CD4-positive, alpha-beta T cell treated with Interleukin-1 beta for 1 hour (primary cell): ENCODE data around the gene WDR62.
A peak's percentile ranks its signal among the peaks of the same experiment; 100 is the strongest.

Source experiments
- DNase-seq, 2 donors: peaks; one replicate each; pipeline ENCODE4 v3.0.0-alpha.2; 2020 to 2022

Gene WDR62

DNA sequence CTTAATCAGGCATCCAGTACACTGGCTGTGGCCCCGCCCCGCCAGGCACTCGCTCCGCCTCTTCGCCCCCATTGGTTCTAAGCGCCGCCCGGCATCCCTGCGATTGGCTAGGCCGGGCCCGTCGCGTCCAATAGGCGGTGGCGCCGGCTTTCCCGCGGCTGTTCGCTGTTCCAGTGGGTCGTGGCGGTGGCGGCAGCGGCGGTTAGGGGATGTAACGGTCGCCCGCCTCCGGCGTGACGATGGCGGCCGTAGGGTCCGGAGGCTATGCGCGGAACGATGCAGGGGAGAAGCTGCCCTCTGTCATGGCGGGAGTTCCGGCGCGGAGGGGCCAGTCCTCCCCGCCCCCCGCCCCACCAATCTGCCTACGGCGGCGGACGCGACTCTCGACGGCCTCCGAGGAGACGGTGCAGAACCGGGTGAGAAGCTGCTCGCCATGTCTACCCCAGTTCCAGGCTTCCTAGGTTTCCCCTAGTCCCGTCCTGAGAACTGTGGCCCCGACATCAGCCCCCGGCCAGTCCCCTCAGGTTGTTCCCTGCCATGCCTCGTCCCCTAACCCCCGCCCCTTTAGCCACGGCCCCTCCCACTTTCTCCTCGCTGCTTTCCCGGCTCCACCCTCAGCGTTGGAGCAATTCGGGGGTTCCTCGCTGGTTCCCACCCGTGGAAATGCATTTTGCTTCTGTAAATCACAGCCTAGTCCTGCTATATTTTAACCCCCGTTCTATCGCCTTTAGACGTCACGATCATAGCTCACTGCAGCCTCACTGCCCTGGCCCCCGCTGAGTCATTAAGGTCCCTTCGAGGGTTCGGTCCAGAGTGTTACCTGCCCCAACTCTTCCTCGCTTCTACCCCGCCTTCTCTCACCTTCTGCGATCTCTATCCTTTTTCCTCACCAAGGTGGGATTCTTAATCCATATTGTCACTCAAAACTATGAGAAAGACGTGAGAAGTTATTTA lies at the start of gene WDR62:
Gene WDR62, plus strand, starts transcription at position 165 of the 954 bp plus-strand sequence. Its CDS starts 75 bp downstream, at position 240.
- DNase-seq: peak; percentile 93 to 94

DNA sequence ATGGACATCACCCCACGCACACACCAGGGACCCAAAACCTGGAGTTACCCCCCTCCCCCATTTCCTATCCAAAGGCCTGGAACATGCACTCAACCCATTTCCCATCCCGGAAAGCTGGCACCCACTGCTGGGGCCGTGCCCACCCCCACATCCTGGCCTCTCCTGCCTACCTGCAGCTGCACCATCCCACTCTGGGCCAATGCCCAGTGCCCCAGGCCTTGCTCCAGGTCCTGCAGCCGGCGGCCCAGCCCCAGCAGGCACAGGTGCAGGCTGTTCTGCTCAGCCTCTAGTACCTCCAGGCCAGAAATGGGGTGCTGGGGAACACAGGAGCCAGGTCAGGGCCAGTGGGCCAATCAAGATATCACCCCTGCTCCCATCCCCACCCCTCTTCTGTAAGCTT lies 47.7 kb upstream of the WDR62 start:
- no peak for DNase-seq

DNA sequence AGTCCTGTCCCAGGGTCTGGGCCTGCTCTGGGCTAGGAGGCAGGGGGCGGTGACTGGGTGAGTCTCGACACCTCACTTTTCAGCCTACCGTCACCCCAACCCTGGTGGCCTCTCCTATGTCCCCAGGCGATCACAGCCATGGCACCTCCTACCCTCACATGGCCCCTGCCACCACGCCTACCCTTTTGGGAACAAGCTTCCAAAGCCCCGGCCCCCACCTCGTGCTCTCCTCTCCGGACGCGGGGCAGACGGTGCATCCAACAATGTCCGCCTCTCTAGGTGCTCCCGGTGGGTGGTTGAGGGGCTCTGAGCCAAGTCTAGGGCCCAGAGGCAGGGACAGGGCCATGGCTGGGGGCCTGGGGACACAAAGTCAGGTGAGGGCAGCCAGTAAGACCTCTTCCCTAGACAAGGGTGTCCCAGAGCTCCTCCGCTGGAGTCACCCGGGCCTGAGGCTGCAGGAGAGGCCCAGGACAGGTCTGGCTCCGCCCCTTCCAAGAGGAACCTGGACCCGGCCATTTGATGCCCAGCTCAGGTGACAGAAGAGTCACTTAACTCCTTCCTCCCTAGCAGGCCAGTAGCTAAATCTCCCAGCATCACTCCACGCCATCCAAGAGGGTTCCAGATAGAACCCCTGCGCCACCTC lies 46.2 kb upstream of the WDR62 start, which contains the start of gene SYNE4:
Gene SYNE4, minus strand, starts transcription at position 478 of the 643 bp plus-strand sequence. Its CDS starts 132 bp downstream, at position 346.
- no peak for DNase-seq

DNA sequence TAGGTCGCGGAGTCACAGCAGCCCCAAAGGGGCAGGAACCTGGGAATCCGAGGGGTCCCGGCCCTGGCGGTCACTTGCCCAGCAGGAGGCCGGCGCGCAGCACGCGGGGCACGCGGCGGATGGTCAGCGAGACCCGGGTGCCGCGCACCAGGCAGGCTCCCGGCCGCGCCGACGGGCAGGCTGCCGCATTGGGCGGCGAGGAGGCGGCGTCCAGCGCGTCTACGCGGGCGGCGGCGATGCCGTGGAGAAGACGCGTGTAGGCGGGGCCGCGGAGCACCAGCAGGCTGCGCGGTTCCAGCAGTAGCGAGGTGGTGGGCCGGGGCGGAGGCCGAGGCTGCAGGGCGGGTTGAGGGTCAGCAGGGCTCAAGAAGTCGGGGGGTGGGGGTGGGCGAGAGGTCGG lies 45.5 kb upstream of the WDR62 start:
- DNase-seq: peak; percentile 24 to 39

DNA sequence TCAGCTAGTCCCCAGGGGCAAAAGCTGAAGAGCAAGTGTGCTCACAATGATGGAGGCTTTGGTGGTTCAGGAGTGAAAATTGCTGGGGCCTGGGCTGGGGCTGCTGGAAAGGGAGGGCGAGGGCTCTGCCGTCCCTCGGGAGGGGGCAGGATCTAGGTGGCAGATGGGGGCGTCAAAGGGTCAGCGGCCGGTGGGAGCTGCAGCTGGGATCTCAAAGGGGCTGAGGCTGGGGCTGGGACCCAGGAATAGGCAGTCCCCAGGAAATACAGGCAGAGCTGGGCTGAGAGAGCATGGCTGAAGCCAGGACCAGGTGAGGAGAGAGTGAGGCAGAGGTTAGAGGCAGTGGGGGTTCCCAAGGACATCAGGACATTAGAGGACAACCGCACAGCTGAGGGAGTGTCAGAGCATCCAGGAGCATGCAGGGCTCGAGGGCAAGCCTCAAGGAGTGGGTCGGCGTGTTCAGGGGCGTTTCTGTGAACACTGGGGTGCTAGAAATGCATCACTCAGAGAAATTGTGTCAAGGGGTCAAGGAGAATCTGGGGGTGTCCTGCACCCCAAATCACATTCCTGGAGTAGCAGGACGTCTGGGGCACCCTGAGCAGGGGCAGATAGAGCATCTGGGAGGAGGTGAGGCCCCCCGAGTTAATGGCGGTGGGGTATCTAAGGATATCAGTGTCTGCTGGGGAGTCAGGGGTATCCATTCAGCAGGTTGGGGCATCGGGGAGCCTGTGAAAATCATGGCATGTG lies 44.9 kb upstream of the WDR62 start:
- DNase-seq: no peak

DNA sequence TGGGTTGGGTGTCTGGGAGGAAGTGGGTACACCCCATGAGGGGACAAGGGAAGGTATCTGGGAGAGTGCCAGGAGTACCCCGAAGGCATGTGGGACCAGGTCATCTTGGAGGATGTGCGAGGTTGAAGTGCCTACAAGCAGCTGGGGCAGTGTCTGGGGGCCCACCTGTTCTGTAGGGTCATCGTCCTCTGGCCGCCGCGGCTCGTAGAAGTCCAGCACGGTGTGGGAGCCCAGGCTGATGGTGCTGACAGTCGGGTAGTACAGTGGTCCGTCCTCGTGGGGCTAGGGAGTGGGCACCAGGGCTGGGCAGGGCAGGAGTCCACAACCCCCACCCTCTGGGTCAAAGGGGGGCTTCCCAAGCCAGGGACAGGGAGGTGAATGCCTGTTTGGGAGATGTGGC lies 44.3 kb upstream of the WDR62 start:
- no peak for DNase-seq

DNA sequence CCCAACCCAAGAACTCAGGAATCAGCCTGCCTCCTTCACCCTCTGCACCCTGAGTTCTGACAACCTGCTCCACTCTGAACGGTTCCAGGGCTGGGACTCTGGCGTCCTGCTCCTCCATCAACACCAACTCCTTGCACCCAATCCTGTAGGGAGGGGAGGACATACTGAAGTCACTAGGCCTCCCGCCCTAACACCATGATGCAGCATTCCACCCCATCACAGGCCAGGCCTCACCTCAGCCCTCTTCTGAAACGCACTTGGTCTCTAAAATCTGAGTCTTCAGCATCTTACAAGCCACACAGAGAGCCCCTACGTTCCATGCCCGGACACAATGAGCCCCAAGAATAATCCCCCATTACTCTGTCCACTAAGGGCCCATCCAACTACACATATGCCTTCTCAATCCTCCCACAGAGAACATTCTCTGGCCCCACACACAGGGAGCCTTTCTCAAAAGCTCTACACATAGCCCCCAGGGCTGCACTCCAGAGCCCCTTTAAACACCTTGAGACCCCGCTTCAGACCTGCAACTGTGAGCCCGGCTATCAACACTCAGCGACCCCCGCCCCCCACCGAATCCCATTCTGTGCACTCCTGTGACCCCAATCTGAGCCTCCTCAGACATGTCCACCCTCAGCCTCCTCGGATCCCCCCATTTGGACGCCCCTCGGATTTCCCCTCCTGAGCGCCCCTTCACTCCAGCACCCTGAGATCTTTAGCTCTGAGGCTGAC lies 41.3 kb upstream of the WDR62 start:
- no peak for DNase-seq

DNA sequence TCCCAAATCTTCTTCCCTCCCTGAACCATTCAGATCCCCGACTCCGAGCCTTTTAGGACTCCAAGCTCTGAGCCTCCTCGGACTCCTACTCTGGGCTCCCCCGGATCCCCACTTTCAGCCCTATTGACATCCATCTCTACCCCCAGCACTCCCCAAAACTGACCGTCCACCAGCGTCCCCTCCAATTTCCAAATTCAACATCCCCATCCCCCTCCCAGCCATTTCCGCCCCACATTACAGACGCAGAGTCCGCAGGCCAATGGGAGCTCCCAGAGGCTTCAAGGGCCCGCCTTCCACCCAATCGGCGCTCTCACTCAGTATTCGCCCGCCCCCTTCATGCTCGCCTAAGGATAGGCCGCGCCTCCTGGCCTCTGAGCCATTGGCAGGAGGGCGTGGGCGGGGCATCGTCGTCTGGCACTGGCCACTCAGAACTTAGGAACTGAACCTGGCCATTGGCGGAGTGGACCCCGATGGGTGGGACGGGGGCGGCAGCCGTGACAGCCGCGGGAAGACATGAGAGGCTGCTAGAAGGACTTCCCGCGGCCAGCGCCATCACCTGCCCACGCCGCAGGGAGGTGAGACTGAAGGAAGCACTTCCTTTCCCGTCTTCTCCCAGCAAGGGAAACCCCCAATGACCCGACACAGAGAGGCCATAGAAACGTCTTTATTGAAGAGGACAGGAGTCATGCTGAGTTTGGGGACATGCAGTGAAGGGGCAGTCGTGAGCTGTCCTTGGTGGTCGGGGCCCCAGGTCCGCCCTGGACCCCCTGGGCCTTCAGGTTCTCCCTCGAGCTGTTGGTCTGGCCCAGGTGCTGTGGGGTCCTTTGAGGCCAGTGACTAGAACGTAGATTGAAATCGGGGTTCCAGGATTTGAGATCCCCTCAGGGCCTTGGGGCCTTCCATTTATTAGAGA lies 40.4 kb upstream of the WDR62 start, which contains the start of gene ALKBH6:
Gene ALKBH6, minus strand, starts transcription at position 202 of the 913 bp plus-strand sequence. CDS start 816 bp downstream, outside the sequence.
- peak; percentile 99 for DNase-seq

DNA sequence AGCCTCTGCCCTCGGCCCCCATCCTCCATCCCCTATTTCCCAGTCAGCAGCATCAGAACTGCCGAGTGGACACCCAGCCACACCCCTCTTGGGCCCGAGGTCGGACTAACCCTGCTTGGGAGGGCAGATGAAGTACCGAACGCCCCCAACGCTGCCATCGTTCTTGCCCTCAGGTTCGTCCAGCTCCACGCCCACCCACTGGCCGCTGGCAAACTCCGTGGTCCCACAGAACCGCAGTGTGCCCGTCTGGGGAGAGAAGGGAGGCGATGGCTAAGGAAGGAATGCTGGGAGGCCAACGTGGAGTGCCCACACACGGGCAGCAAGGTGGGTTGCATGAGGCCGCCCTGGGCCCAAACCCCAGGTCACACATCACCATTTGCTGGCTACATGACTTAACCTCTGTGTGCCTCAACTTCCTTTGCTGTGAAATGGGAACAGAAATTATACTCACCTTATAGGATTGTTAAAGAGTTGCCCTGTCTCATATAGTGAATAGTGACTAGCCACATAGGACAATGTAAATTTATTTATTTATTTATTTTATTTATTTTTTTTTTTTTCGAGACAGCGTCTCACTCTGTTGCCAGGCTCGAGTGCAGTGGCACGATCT lies 35.5 kb upstream of the WDR62 start:
- DNase-seq: no peak

DNA sequence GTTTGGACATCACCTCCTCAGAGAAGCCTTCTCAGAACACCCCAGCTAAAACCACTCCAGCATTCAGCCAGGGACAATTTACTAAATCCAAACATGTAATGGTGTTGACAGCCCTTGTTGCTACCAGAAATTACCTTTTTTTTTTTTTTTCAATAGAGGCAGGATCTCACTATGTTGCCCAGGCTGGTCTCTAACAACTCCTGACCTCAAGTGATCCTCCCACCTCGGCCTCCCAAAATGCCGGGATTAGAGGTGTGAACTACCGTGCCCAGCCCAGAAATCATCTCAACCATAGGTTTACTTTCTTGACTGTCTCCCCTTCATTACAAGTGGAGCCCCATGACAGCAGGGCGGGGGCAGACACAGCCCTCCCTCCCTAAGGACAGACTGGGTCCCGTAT lies 31.3 kb upstream of the WDR62 start:
- no peak for DNase-seq

DNA sequence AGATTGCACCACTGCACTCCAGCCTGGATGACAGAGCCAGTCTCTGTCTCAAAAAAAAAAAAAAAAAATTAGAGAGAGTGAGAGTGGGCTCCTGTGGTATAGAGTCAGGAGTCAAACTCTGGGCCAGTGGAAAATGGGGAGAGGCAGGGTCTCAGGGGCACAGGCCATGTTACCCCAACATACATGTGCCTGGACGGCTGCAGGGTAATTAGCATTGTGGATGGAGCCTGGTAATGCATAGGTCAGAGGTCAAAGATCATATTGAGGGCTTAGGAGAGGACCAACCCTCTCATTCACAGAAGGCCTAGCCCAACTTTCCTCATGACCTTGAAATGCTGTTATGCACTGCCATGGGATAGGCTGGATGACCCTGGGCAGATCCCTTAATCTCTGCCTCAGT lies 29.2 kb upstream of the WDR62 start:
- DNase-seq: no peak

DNA sequence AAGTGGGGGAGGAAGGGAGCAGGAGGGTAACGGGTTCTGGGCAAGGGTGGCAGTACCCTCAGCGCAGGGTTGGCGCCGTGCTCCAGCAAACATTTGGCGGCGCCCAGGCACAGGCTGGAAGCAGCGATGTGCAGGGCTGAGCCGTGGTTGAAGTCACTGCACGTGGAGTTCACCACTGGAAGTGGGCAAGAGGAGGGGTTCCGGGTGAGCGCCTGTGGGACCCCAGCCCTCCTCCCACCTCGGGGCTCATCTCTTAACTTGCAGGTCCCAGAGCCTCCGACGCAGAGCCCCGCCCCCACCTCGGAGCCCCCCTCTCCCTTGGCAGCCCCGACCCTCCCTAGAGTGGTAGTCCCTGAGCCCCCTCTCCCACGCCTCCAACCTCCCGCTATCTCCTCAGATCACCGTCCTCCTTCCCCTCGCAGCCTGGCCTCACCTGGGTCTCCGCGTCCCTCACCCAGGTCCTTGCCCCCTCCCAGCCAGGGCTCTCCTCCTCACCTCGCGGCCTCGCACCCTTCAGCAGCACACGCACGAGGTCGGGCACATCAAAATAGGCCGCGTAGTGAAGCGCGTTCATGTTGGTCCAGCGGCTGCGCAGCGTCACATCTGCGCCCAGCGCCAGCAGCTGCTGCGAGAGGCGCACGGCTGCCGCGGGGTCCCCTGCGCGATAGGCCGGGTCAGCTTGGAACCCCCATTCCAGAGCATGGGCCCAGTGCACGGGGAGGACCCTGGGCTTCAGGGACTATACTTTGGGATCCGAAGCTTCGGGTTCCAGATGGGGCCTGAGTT lies 28.4 kb upstream of the WDR62 start:
- DNase-seq: no peak

DNA sequence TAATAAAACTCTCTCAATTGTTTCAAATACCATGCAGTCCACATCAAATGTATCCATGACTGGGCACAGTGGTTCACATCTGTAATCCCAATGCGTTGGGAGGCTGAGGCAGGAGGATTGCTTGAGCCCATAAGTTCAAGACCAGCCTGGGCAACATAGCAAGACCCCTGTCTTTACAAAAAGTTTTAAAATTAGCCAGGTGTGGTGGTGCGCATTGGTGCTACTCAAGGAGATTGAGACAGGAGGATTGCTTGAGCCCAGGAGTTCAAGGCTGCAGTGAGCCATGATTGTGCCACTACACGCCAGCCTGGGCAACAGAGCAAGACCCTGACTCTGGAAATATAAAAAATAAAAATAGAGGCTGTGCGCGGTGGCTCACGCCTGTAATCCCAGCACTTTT lies 27.0 kb upstream of the WDR62 start:
- DNase-seq: no peak

DNA sequence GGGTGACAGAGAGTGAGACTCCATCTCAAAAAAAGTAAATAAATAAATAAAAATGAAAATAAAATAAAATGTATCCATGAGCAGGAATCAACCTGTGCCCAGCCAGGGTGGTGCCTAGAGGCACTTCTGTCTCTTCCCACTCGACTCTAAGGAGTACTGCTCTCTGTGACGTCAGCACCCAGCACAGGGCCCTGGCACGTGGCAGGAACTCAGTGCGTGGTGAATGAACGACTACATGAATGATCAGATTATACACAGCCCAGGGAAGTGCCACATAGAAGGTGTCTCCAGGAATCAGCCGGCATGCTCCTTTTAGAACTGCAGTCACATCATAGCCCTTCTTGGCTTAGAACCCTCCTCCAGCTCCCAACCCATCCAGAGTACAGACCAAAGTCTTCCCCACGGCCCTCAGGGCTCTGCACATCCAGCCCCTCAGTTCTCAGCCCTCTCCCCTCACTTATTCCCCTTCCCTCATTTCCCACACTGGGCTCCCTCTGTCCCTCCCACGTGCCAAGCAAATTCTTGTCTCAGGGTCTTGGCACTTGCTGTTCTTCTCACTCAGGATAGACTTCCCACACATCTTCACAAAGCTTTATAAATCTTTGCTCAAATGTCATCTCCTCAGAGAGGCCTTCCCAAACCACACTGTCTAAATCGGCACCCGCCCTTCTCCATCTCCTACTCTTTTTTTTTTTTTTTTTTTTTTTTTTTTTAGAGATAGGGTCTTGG lies 26.2 kb upstream of the WDR62 start:
- DNase-seq: no peak

DNA sequence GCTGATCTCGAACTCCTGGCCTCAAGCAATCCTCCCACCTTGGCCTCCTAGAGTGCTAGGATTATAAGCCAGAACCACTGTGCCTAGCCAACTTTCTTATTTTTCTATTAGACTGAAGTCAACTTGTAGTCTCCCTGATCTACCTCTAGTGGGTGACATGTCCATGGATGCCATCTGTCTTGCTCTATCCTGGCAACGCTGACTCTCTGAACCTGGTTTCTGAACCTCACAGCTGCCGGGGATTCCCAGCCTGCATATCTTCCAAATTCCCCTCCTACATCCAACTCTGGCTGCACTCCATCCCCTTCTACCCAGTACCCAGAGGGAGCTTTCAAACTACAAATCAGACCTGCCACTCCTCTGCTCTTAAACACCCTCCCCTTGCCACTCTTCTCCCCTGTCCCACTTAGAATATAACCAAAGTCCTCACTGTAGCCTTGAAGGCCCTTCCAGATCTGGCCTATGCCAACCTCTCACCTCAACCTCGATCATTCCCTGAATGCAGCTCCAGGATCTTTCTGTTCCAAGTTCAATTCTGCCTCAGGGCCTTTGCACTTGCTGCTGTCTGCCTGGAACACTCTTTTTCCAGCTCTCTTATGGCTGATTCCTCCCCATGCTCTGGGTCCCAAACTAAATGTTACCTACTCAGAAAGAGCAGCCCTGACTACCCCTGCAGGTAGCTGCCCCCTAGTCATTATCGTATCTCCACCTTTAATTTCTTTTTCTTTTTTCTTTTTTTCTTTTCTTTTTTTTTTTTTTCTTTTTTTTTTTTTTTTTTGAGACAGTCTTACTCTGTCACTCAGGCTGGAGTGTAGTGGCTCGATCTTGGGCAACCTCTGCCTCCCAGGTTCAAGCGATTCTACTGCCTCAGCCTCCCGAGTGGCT lies 24.2 kb upstream of the WDR62 start:
- no peak for DNase-seq

DNA sequence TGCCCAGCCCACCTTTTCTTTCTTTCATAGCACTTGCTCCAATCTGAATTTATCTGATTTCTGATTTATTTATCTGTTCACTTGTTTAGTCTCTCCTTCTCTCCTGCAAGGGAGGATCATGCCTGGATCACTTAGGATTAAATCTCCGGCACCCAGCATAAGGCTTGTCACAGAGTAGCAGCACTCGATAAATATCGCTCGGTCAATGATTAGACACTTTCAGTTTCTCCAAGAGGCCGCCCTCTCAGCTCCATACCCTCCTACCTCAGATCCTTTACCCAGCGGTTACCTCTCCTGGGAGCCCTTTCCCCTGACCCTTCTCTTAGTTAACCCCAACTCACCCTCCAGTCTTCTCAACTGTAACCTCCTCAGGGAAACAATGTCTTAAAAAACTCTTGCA lies 23.4 kb upstream of the WDR62 start:
- DNase-seq: no peak

DNA sequence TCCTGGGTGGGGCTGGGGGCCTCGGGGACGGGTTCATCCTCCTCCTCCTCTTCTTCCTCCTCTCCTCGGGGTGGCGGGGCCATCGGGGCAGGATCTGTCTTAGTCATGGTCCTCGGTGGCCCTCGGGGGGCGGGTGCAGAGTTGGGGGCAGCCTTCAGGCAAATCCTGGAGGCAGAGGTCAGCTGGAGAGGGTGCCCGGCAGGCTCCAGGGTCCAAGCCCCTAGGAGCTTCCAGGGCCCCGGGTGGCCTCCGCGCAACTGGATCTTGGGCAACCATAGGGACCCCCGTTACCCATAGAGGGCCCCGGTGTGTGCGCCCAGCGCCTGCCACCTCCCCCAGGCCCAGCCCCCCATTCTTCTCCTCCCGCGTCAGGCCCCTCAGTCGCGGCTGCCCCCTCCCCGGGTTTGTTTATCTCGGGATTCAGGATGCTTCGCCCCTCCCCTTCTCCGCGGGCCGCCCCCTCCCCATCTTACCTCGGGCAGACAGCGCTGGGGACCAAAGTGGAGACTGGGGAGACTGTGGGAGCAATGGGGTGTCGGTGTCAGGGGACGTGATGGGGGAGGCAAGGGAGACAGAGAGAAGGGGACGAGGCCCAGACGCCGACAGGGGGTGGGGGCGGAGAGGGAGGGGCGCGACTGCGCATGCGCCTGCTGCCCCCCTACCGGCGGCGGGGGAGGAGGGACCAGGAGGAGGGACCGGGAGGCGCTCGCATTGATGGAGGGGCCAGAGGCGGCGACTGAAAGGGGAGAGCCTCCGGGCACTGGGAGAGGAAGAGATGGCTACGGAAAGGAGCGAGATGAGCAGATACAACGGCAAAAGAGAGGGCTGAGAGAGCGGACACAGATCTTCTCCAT lies 22.2 kb upstream of the WDR62 start, which contains the start of gene CLIP3:
Gene CLIP3, minus strand, starts transcription at position 623 of the 854 bp plus-strand sequence. Its CDS starts 516 bp downstream, at position 107.
- DNase-seq: peak; percentile 24 to 45
